ENCODE measurements around the gene KEL.

- no peak for TF ChIP-seq CTCF (IDR thresholded peaks at IDR 0.05; ENCODE audit: extremely low read depth in 1 of 2, insufficient read depth in 1 of 2, low read depth in 1 of 2, low read length in 2 of 2)
- no peak for TF ChIP-seq MAX (IDR thresholded peaks at IDR 0.05; ENCODE audit: insufficient read depth, insufficient read length)
These were observed 53.9 kb downstream of the KEL start for GRCh38 chr7:142908290-142908689.
